ENCODE data around the gene ATF3.

ATF3 gene

DNA sequence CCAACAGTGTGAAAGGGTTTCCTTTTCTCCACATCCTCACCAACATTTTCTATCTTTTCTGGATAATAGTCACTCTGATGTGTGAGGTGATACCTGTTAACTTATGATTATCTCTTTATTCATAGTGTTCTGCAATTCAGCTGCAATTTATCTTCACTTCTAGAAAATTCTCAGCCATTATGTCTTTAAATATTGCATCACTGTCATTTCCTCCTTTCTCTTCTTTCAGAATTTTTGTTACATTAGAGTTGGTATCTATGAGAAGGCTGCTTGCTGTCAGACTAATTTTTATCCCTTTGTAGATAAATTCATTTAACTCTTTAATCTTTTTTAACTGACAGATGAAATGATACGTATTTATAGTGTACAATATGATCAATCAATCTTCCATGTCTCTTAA is 30.5 kb upstream of the ATF3 start:
- Histone ChIP-seq H3K9ac (ENCODE audit: low read length) (no peak overlapping the region), H3K27me3 (ENCODE audit: control insufficient read depth, insufficient read depth, low read length) (no peaks in the 10 kb centered on the region), H3K36me3 (ENCODE audit: control insufficient read depth, insufficient read depth, low read length) (no peaks in the 10 kb centered on the region), H3K4me3 (ENCODE audit: low read length) (no peak overlapping the region), H3K4me1 (ENCODE audit: control insufficient read depth, insufficient read depth, low read length) (no peaks in the 10 kb centered on the region), H3K27ac (ENCODE audit: low read depth, low read length) (no peak overlapping the region)

DNA sequence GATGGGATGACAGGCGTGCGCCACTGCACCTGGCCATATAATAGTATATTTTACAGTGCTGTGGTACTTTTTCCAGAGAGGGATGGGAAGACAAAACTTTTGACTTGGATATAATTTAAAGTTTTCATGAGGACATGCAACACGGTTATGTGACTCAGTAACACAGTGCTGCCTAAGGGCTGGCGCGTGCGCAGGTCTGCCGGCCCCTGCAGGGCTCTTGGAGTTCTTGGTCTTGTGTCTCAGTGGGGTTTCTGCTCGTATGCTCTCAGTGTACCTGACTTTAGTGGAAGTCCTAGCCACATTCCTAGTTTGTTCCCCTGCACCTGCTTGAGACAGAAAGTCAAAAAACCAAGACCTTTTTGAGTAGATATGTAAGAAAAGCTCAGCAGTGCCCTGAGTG is 27.5 kb upstream of the ATF3 start:
- no peak overlapping the region for H3K27ac ChIP-seq (ENCODE audit: low read depth, low read length)
- H3K27me3 ChIP-seq (ENCODE audit: control insufficient read depth, insufficient read depth, low read length), result no peaks in the 10 kb centered on the region
- no peaks in the 10 kb centered on the region for H3K4me1 ChIP-seq (ENCODE audit: control insufficient read depth, insufficient read depth, low read length)
- no peaks in the 10 kb centered on the region for H3K36me3 ChIP-seq (ENCODE audit: control insufficient read depth, insufficient read depth, low read length)
- H3K9ac ChIP-seq (ENCODE audit: low read length), result no peak overlapping the region
- no peak overlapping the region for H3K4me3 ChIP-seq (ENCODE audit: low read length)

DNA sequence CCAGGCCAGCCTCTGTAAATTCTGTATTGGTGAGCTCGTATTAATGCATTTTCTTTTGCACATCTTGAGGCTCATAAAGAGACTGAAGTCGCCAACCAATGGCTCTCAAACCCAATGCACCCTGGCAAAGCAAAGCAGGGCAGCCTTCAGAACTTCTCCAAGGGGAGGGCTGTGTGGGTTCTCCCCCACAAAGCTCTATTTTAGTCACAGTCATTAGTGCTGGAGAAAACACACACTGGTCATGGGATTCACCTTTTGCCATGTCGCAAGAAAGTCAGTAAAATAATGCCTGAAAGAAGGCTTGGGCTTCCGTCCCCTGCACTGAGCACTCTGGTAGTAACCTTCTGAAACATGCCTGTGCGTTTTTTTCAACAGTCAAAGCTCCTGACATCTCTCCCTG is 26.3 kb upstream of the ATF3 start:
- Histone ChIP-seq H3K9ac (ENCODE audit: low read length) (no peak overlapping the region), H3K4me1 (ENCODE audit: control insufficient read depth, insufficient read depth, low read length) (no peaks in the 10 kb centered on the region), H3K27ac (ENCODE audit: low read depth, low read length) (no peak overlapping the region), H3K27me3 (ENCODE audit: control insufficient read depth, insufficient read depth, low read length) (no peaks in the 10 kb centered on the region), H3K4me3 (ENCODE audit: low read length) (no peak overlapping the region), H3K36me3 (ENCODE audit: control insufficient read depth, insufficient read depth, low read length) (no peaks in the 10 kb centered on the region)

DNA sequence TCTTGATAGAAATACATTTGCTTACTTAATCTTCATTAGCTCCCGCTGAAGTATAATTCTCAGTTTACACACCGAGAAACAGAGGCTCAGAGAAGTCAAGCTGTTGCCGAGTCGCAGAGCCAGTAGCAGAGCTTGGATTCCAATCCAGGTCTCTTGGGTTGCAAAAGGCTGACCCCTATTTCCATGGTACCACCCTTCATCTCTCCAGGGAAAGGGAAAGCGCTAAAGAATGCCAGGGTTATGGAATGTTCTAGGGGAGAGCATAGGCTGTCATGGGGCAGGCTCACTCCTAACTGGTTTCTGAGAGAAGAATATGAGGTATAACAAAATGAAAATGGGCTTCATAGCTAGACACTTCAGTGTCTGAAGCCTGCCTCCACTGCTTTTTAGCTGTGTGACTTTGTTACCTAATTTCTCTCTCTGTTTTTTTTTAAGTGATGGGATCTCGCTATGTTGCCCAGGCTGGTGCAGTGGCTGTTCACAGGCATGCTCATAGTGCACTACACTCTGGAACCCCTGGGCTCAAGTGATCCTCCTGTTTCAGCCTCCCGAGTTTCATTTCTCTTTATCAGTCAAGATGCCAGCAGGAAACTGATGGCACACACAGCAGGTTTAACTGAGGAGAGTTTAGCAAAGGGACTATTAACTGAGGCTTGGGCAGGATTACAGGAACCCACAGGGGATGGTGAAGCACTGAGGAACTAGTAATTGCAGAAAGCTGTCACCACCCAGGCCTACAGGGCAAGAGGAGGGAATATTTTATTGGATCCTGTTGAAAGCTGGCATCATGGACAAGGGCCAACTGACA is 25.5 kb upstream of the ATF3 start:
- peaks cover 3% of the 10 kb centered on the region for H3K27me3 ChIP-seq (ENCODE audit: control insufficient read depth, insufficient read depth, low read length)
- H3K9ac ChIP-seq (ENCODE audit: low read length), result no peak overlapping the region
- H3K4me3 ChIP-seq (ENCODE audit: low read length), result no peak overlapping the region
- H3K36me3 ChIP-seq (ENCODE audit: control insufficient read depth, insufficient read depth, low read length), result no peaks in the 10 kb centered on the region
- no peaks in the 10 kb centered on the region for H3K4me1 ChIP-seq (ENCODE audit: control insufficient read depth, insufficient read depth, low read length)
- no peak overlapping the region for H3K27ac ChIP-seq (ENCODE audit: low read depth, low read length)

DNA sequence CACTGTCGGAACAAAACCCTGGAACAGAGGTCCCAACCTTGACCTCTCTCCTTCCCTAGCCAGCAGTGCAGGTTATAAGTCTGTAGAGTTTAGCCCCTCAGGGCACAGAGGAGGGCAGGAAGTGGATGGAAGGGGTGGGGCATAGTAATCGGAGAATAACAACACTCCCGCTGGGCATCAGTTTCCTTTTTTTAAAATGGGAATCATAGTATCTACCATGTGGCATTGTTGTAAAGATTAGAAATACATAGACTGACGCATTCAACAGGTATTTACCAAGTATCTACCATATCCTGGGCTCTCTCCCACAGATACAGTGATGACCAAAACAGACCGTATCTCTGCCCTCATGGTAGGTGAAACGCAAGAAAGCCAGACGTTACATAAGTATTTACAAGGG is 24.9 kb upstream of the ATF3 start:
- Histone ChIP-seq H3K4me1 (ENCODE audit: control insufficient read depth, insufficient read depth, low read length) (no peaks in the 10 kb centered on the region), H3K9ac (ENCODE audit: low read length) (no peak overlapping the region)

DNA sequence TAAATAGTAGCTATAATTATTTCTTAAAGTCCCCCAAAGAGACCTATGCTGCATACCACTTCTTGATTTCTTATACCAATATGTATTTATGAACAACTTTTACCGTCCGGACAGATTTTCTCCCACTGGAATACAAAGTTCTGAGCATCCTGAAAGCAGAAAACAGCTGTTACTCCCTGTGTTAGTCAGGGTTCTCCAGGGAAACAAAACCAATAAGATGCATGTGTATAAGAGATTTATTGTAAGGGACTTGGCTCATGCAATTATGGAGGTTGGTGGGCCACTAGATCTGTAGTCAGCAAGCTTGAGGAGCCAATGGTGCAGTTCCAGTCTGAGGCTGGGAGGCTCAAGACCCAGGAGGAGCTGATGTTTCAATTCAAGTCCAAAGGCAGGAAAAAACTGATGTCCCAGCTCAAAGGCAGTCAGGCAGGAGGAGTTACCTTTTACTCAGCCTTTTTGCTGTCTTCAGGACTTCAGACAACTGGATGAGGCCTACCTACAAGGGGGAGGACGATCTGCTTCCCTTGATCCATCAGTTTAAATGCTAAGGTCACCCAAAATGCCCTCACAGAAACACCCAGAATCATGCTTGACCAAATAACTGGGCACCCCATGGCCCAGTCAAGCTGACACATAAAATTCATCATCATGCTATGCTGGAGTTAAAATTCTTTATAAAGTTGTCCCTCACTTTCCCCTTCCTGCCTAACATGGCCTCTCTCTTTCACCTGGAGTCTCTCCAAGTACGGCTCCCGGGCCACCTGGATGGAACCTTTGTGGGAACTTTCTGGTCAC is 24.3 kb upstream of the ATF3 start:
- H3K36me3 ChIP-seq (ENCODE audit: control insufficient read depth, insufficient read depth, low read length), result no peaks in the 10 kb centered on the region

More for the DNA sequence above, 24.9 kb upstream of the ATF3 start:
- Histone ChIP-seq H3K27me3 (ENCODE audit: control insufficient read depth, insufficient read depth, low read length) (peaks cover 6% of the 10 kb centered on the region), H3K4me3 (ENCODE audit: low read length) (no peak overlapping the region), H3K36me3 (ENCODE audit: control insufficient read depth, insufficient read depth, low read length) (no peaks in the 10 kb centered on the region), H3K27ac (ENCODE audit: low read depth, low read length) (no peak overlapping the region)

DNA sequence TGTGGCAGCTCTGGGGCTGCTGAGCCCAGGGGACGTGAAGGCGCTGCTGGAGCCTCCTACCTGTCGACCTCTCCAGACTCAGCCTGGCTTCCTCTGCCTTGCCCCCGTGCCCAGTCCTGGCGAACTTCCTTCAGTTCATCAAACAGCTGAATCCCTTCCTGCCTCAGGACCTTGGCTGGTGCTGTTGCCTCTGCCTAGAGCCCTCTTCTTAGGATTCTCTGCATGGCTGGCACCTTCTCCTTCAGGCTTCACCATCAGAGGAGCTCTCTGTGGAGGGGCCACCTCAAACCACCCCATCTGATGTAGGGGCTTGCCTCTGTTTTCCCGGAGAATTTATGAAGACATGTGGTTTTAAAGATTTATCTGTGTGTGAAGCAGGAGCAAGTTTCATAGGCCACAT is 23.4 kb upstream of the ATF3 start:
- Histone ChIP-seq H3K27me3 (ENCODE audit: control insufficient read depth, insufficient read depth, low read length) (peaks cover 6% of the 10 kb centered on the region), H3K27ac (ENCODE audit: low read depth, low read length) (no peak overlapping the region), H3K4me1 (ENCODE audit: control insufficient read depth, insufficient read depth, low read length) (no peaks in the 10 kb centered on the region), H3K4me3 (ENCODE audit: low read length) (no peak overlapping the region), H3K9ac (ENCODE audit: low read length) (no peak overlapping the region), H3K36me3 (ENCODE audit: control insufficient read depth, insufficient read depth, low read length) (no peaks in the 10 kb centered on the region)

More for the DNA sequence above, 24.3 kb upstream of the ATF3 start:
- no peak overlapping the region for H3K4me3 ChIP-seq (ENCODE audit: low read length)
- peaks cover 6% of the 10 kb centered on the region for H3K27me3 ChIP-seq (ENCODE audit: control insufficient read depth, insufficient read depth, low read length)
- H3K9ac ChIP-seq (ENCODE audit: low read length), result no peak overlapping the region
- H3K27ac ChIP-seq (ENCODE audit: low read depth, low read length), result no peak overlapping the region
- no peaks in the 10 kb centered on the region for H3K4me1 ChIP-seq (ENCODE audit: control insufficient read depth, insufficient read depth, low read length)

DNA sequence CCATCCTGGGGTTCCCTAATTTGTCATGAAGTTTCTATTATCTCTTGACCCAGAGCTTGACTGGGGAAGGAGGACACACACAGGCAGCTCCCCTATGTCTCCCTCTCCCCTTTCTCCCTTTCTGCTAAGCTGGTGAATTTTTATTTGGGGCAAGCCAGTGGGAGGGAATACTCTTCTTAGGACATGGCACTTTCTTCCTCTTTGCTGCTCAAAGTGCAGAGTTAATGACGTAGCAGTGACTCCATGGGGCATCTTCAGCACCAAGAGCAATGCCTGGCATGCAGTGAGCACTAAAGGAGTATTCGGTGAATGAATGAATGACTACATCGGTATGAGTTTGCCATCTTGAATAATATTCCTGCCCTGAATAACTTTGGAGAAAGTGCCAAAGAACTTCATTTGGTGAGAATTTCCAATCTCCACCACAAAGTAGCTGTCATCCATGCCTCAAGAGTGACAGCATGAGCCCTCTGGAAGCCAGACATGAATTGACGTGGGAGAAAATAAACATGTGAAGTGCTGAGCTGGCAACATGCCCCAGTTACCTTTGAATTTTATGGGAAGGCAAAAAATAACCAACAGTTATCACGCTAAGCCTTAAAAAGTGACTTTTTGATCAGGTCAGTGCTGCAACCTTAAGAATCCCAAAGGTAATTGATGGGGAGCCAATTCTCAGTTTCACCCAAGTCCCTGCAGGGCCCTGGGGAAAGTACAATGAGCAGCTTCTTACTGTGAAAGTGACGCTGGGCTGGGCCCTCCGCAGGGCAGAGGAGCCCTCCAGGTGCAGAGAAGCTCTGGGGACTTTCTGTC is 22.1 kb upstream of the ATF3 start:
- Histone ChIP-seq H3K9ac (ENCODE audit: low read length) (no peak overlapping the region), H3K4me1 (ENCODE audit: control insufficient read depth, insufficient read depth, low read length) (no peaks in the 10 kb centered on the region), H3K27ac (ENCODE audit: low read depth, low read length) (no peak overlapping the region), H3K4me3 (ENCODE audit: low read length) (no peak overlapping the region), H3K27me3 (ENCODE audit: control insufficient read depth, insufficient read depth, low read length) (peaks cover 6% of the 10 kb centered on the region), H3K36me3 (ENCODE audit: control insufficient read depth, insufficient read depth, low read length) (no peaks in the 10 kb centered on the region)

DNA sequence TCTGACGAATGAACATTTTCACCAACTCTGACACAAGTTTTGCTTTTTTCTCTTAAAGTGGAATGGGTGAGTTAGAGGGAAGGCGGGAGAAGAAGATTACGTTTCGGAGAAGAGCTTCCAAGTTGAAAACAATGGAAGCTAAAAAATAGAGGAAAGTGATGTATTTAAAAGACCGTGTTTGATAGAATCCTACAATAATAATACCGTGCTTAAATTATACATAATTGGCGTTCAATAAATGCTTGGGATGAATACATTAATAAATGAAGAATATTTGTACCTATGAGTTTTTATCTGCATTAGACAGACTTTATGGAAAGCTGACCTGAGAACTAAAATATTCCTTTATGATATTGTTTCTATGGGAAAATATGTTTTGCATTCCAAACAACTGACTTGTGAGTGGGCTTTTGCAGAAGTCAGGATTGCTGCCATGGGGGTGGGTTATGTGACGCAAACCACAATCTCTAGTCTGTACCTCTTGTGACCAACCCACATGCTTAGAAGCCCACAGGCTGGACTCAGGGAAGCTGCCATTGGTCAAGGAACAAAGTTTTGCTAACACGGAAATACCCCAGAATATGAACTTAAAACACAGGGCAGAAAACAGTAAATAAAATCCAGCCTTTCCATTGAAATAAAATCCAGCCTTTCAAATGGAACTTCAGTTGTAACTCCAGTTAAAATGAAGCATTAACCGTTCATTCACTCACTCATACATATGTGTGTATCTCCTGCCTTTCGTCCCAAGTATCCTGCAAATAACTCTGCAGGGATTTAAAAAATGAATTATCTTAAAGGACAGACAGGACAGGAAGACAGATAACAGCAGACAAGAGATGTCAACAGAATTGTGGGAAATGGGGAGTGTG is 21.3 kb upstream of the ATF3 start:
- no peak overlapping the region for H3K4me3 ChIP-seq (ENCODE audit: low read length)
- no peaks in the 10 kb centered on the region for H3K36me3 ChIP-seq (ENCODE audit: control insufficient read depth, insufficient read depth, low read length)
- H3K9ac ChIP-seq (ENCODE audit: low read length), result no peak overlapping the region

DNA sequence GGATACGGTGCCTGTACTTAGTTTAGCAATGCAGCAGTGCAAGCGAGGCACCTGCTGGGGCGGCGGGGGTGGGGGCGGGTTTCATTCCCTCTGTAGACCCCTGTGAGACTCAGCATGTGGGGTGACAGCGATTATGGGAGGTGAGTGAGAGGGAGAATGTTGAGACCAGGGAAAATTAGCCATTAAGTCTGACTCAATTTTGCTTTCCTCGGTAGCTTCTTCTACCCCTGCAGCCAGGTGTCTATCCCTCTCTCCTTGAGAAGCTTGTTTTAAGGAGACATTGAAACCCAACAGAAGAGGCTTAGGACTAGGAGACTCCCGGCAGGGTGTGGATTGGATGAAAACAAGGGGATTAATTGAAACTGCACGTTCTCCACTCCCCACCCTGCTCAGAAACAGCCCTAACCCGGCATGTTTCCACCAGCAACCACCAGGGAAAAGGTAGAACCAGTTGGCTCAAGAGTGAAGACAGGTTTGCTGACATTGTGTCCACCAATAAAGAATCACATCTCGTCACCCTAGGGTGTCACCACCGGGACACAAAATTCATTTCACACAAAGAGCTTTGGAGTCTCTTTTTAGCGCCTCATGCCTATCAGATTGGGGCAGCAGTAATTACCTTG is 20.6 kb upstream of the ATF3 start:
- no peak overlapping the region for H3K9ac ChIP-seq (ENCODE audit: low read length)
- no peak overlapping the region for H3K4me3 ChIP-seq (ENCODE audit: low read length)
- no peaks in the 10 kb centered on the region for H3K36me3 ChIP-seq (ENCODE audit: control insufficient read depth, insufficient read depth, low read length)
- H3K4me1 ChIP-seq (ENCODE audit: control insufficient read depth, insufficient read depth, low read length), result no peaks in the 10 kb centered on the region
- H3K27me3 ChIP-seq (ENCODE audit: control insufficient read depth, insufficient read depth, low read length), result peaks cover 6% of the 10 kb centered on the region
- no peak overlapping the region for H3K27ac ChIP-seq (ENCODE audit: low read depth, low read length)

More for the DNA sequence above, 21.3 kb upstream of the ATF3 start:
- Histone ChIP-seq H3K27me3 (ENCODE audit: control insufficient read depth, insufficient read depth, low read length) (peaks cover 6% of the 10 kb centered on the region), H3K4me1 (ENCODE audit: control insufficient read depth, insufficient read depth, low read length) (no peaks in the 10 kb centered on the region), H3K27ac (ENCODE audit: low read depth, low read length) (no peak overlapping the region)

DNA sequence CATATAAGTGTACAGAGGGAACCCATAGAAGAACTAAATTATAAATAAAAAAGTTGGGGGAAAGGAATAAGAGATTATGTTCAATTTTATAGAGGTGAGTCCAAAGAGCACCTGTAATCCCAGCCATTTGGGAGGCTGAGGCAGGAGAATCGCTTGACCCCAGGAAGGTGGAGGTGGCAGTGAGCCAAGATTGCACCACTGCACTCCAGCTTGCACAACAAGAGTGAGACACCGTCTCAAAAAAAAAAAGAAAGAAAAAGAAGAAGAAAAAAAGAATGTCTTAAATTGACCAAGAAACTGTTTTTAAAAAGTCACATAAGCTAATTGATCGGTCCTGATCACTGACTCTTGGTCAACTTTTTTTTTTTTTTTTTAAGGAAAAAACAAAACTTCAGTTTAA is 19.1 kb upstream of the ATF3 start:
- H3K27ac ChIP-seq (ENCODE audit: low read depth, low read length), result no peak overlapping the region
- no peak overlapping the region for H3K9ac ChIP-seq (ENCODE audit: low read length)
- H3K4me1 ChIP-seq (ENCODE audit: control insufficient read depth, insufficient read depth, low read length), result no peaks in the 10 kb centered on the region
- no peaks in the 10 kb centered on the region for H3K36me3 ChIP-seq (ENCODE audit: control insufficient read depth, insufficient read depth, low read length)
- peaks cover 6% of the 10 kb centered on the region for H3K27me3 ChIP-seq (ENCODE audit: control insufficient read depth, insufficient read depth, low read length)
- H3K4me3 ChIP-seq (ENCODE audit: low read length), result no peak overlapping the region
